GM06990 (cell line): Measurements from ENCODE around the gene TMEM252.

Experiments used
- DNase-seq: peaks from one replicate; pipeline ENCODE4 v3.0.0-alpha.2; 2011; ENCODE audit not compliant: insufficient read length; ENCODE audit errors: extremely low read depth
- H3K27me3 ChIP-seq: replicated peaks from 2 replicates; pipeline ENCODE4 v1.6.0; 2011; ENCODE audit warnings: low read length; ENCODE audit not compliant: control insufficient read depth, insufficient read depth
- H3K36me3 ChIP-seq: 2 replicates; pipeline ENCODE4 v1.5.1; 2011; ENCODE audit warnings: low read length; ENCODE audit not compliant: control insufficient read depth, insufficient read depth
- H3K4me3 ChIP-seq: replicated peaks from 2 replicates; pipeline ENCODE4 v1.5.1; 2011; ENCODE audit warnings: low read depth, mild to moderate bottlenecking, control low read depth, low read length
- CTCF ChIP-seq: IDR thresholded peaks from 2 replicates; pipeline ENCODE4 v1.5.1; 2011; ENCODE audit warnings: low read length, control low read depth, mild to moderate bottlenecking, inconsistent platforms; ENCODE audit not compliant: insufficient read depth, poor library complexity, severe bottlenecking

TMEM252 gene

GRCh38 chr9:68537616-68537880 is 3.1 kb downstream of the TMEM252 start:
- Histone ChIP-seq H3K4me3 (no peak overlapping the region), H3K36me3 (no peaks in the 10 kb centered on the region), H3K27me3 (no peaks in the 10 kb centered on the region)
- no peak for TF ChIP-seq CTCF
- no peak for DNase-seq

- no peak for DNase-seq
- Histone ChIP-seq H3K4me3 (no peak overlapping the region), H3K27me3 (no peaks in the 10 kb centered on the region), H3K36me3 (no peaks in the 10 kb centered on the region)
- no peak for TF ChIP-seq CTCF
Measured at GRCh38 chr9:68536876-68537615, 3.6 kb downstream of the TMEM252 start.

GRCh38 chr9:68533678-68534077 is 7.0 kb downstream of the TMEM252 start:
- H3K4me3 ChIP-seq = no peak overlapping the region
- no peaks in the 10 kb centered on the region; the same call in 1 of the 2 replicates for H3K27me3 ChIP-seq
- no peak for DNase-seq
- no peak for TF ChIP-seq CTCF
- no peaks in the 10 kb centered on the region for H3K36me3 ChIP-seq

GRCh38 chr9:68532131-68532530 is 8.6 kb downstream of the TMEM252 start:
- no peaks in the 10 kb centered on the region for H3K36me3 ChIP-seq
- no peak for DNase-seq
- no peak overlapping the region for H3K4me3 ChIP-seq
- no peak for TF ChIP-seq CTCF
- H3K27me3 ChIP-seq = no peaks in the 10 kb centered on the region; the same call in 1 of the 2 replicates

- no peaks in the 10 kb centered on the region for H3K36me3 ChIP-seq
- no peak for DNase-seq
- no peak overlapping the region for H3K4me3 ChIP-seq
- no peak for TF ChIP-seq CTCF
- no peaks in the 10 kb centered on the region; the same call in 1 of the 2 replicates for H3K27me3 ChIP-seq
Measured at GRCh38 chr9:68530618-68531017, 10.1 kb downstream of the TMEM252 start.
